NB4 (cell line): ENCODE measurements around the gene HNF1B.

Experiments used
- TF ChIP-seq, protein P1 (sequence below): IDR thresholded peaks from one replicate; pipeline ENCODE4 v1.5.1; 2012; ENCODE audit warnings: low read depth, low read length
- TF ChIP-seq, protein P2 (sequence below): IDR thresholded peaks from 2 replicates; pipeline ENCODE4 v1.6.1; 2011; ENCODE audit warnings: low read depth, low read length

DNA sequence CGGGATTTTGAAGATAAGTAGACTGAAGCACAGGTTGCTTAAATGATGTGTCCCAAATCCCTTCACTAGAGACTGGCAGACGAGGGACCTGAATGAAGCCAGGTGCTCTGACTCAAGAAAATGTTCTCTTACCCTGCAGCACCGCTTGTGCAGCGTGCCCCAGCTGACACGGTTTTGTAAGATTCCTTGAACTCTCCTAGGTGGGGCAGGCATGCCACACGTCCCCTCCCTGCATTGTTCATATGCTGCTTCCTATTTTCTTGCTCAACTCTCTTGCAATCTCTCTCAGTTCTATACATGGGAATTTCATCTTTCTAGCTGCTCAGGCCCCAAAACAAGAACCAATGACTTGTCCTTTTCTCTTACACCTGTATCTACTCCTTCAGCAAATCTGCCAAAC is 22.1 kb upstream of the HNF1B start:
- TF ChIP-seq, protein P1, sequence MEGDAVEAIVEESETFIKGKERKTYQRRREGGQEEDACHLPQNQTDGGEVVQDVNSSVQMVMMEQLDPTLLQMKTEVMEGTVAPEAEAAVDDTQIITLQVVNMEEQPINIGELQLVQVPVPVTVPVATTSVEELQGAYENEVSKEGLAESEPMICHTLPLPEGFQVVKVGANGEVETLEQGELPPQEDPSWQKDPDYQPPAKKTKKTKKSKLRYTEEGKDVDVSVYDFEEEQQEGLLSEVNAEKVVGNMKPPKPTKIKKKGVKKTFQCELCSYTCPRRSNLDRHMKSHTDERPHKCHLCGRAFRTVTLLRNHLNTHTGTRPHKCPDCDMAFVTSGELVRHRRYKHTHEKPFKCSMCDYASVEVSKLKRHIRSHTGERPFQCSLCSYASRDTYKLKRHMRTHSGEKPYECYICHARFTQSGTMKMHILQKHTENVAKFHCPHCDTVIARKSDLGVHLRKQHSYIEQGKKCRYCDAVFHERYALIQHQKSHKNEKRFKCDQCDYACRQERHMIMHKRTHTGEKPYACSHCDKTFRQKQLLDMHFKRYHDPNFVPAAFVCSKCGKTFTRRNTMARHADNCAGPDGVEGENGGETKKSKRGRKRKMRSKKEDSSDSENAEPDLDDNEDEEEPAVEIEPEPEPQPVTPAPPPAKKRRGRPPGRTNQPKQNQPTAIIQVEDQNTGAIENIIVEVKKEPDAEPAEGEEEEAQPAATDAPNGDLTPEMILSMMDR: no peak
- TF ChIP-seq, protein P2, sequence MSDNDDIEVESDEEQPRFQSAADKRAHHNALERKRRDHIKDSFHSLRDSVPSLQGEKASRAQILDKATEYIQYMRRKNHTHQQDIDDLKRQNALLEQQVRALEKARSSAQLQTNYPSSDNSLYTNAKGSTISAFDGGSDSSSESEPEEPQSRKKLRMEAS: no peak
